Caco-2 (cell line): Measurements from ENCODE around the gene SIN3B. TPM values are rescaled to one million over a fixed set of nuclear protein-coding genes. Genes with fewer than 3 reads are reported as not detected.

Experiments used
- BruUV-seq: library from RNA; stranded (reverse); fragments of 400-500 nt; replicated peaks from 2 replicates; lab custom pipeline; 2021; lab: Mats Ljungman, UMichigan
- CTCF ChIA-PET: fragments of 300-600 bp; sonication (Branson Sonifier 250); formaldehyde crosslinking; loops from one replicate; lab custom pipeline; 2022; ENCODE audit warnings: antibody characterized with exemption; lab: Charles Lee
- POLR2A ChIA-PET: fragments of 300-600 bp; sonication (Branson Sonifier 250); formaldehyde crosslinking; loops from one replicate; lab custom pipeline; 2022; ENCODE audit warnings: antibody characterized with exemption; lab: Charles Lee
- DNase-seq, 2 experiments: peaks; one replicate each; pipeline versions ENCODE4 v3.0.0 to v3.0.0-alpha.2; 2020 to 2022
- H3K27me3 ChIP-seq: replicated peaks from 2 replicates; pipeline ENCODE4 v1.6.0; 2011; ENCODE audit warnings: low read length; ENCODE audit not compliant: control insufficient read depth, insufficient read depth
- H3K36me3 ChIP-seq: 2 replicates; pipeline ENCODE4 v1.5.1; 2011; ENCODE audit warnings: low read length; ENCODE audit not compliant: control insufficient read depth, insufficient read depth
- H3K4me1 ChIP-seq: fragments of 250-450 bp; sonication (Bioruptor Pico); 2 replicates; pipeline ENCODE4 v1.5.1; 2020; ENCODE audit warnings: mild to moderate bottlenecking
- H3K4me3 ChIP-seq: 2 replicates; pipeline ENCODE4 v1.5.1; 2011; ENCODE audit warnings: low read depth, mild to moderate bottlenecking, control low read depth, low read length
- H3K9me3 ChIP-seq: fragments of 250-450 bp; sonication (Bioruptor Pico); 2 replicates; pipeline ENCODE4 v1.5.1; 2020; ENCODE audit warnings: mild to moderate bottlenecking, moderate library complexity
- H3K27ac Mint-ChIP-seq: one replicate; pipeline ENCODE4 v1.8.0; 2022; ENCODE audit warnings: mixed read lengths; ENCODE audit not compliant: unreplicated experiment
- H3K27me3 Mint-ChIP-seq: one replicate; pipeline ENCODE4 v1.8.0; 2022; ENCODE audit warnings: mixed read lengths; ENCODE audit not compliant: insufficient read depth, unreplicated experiment
- H3K36me3 Mint-ChIP-seq: one replicate; pipeline ENCODE4 v1.8.0; 2022; ENCODE audit warnings: mild to moderate bottlenecking, mixed read lengths; ENCODE audit not compliant: insufficient read depth, unreplicated experiment
- H3K4me1 Mint-ChIP-seq: one replicate; pipeline ENCODE4 v1.8.0; 2022; ENCODE audit warnings: low read depth, mixed read lengths; ENCODE audit not compliant: unreplicated experiment
- H3K4me3 Mint-ChIP-seq: one replicate; pipeline ENCODE4 v1.8.0; 2022; ENCODE audit warnings: mild to moderate bottlenecking, moderate library complexity, mixed read lengths; ENCODE audit not compliant: unreplicated experiment
- H3K9me3 Mint-ChIP-seq: one replicate; pipeline ENCODE4 v1.8.0; 2022; ENCODE audit warnings: mixed read lengths; ENCODE audit not compliant: unreplicated experiment
- CTCF ChIP-seq, 2 experiments: fragments of 200-600 bp in 1 of 2; IDR thresholded peaks; 1 replicate in 1 of 2; 2 replicates in 1 of 2; pipeline versions ENCODE4 v1.5.1 to v1.8.0; 2011 to 2022; ENCODE audit warnings: antibody characterized with exemption in 1 of 2, control low read depth in 1 of 2, inconsistent platforms in 1 of 2, low read depth in 1 of 2, low read length in 1 of 2, mild to moderate bottlenecking in 1 of 2, moderate library complexity in 1 of 2; ENCODE audit not compliant: insufficient read depth in 1 of 2, severe bottlenecking in 1 of 2, unreplicated experiment in 1 of 2
- intact Hi-C: fragments of 100-400 bp; cut with micrococcal nuclease; formaldehyde crosslinking; loops from one replicate; pipeline ENCODE4 v1.10.0; 2022; ENCODE audit not compliant: unreplicated experiment
- total RNA-seq: library from RNA; stranded (reverse); gene quantifications from 2 replicates; pipeline ENCODE4 v1.2.3, GENCODE V29; 2022

The SIN3B gene
- total RNA-seq, 1 experiment from 2014 or later: 56.9 TPM

GRCh38 chr19:16856091-16856490, 26.9 kb downstream of the SIN3B start:
- no peaks in the 10 kb centered on the region for H3K4me1 Mint-ChIP-seq

DNA sequence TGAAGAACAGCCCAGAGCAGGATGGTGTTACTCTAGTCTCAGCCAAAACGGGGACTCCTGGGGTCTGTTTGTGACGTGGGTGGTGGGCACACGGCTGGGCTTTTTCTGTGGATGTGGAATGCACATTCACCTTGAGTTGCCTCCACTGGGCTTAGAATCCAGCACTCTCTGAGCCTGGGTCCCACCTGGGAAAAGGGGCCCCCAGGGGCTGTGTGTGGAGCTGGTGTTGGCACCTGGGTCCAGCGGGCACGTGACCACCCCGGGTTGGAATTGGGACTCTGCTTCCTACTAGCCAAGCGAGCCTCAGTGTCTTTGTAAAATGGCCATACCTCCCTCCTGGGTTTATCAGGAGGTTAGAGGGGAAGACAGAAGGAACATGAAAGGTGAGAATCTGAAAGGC, 30.4 kb downstream of the SIN3B start:
- peaks cover 40% of the 10 kb centered on the region for H3K36me3 Mint-ChIP-seq
- H3K4me3 ChIP-seq: no peak overlapping the region
- no peak overlapping the region for H3K27ac Mint-ChIP-seq
- H3K9me3 ChIP-seq: no peaks in the 10 kb centered on the region
- H3K27me3 Mint-ChIP-seq: no peaks in the 10 kb centered on the region
- H3K4me1 ChIP-seq: no peaks in the 10 kb centered on the region
- no peak overlapping the region for H3K4me3 Mint-ChIP-seq
- DNase-seq: no peak
- 0 out of 2 replicates have a peak, but pooled peaks cover 1% of the 10 kb centered on the region for H3K36me3 ChIP-seq
- intact Hi-C loops: no loop called here
- no peak for TF ChIP-seq CTCF (IDR thresholded peaks at IDR 0.05; ENCODE audit: insufficient read depth in 1 of 2, low read depth in 1 of 2, low read length in 1 of 2, severe bottlenecking in 1 of 2, unreplicated experiment in 1 of 2)
- H3K9me3 Mint-ChIP-seq: no peaks in the 10 kb centered on the region
- POLR2A ChIA-PET: no interaction called here
- H3K27me3 ChIP-seq: no peaks in the 10 kb centered on the region
- no peaks in the 10 kb centered on the region for H3K4me1 Mint-ChIP-seq
- CTCF ChIA-PET: no interaction called here
- no TSS peak for BruUV-seq

More at GRCh38 chr19:16856091-16856490, 26.9 kb downstream of the SIN3B start:
- no peak overlapping the region for H3K27ac Mint-ChIP-seq
- H3K9me3 ChIP-seq: no peaks in the 10 kb centered on the region
- intact Hi-C loops: no loop called here
- no peaks in the 10 kb centered on the region for H3K9me3 Mint-ChIP-seq
- TF ChIP-seq CTCF (IDR thresholded peaks at IDR 0.05; ENCODE audit: insufficient read depth in 1 of 2, low read depth in 1 of 2, low read length in 1 of 2, severe bottlenecking in 1 of 2, unreplicated experiment in 1 of 2): no peak
- peaks cover 58% of the 10 kb centered on the region for H3K36me3 Mint-ChIP-seq
- DNase-seq: no peak
- POLR2A ChIA-PET: no interaction called here
- no peak overlapping the region for H3K4me3 ChIP-seq
- H3K27me3 Mint-ChIP-seq: no peaks in the 10 kb centered on the region
- no peaks in the 10 kb centered on the region for H3K27me3 ChIP-seq
- no peaks in the 10 kb centered on the region for H3K4me1 ChIP-seq
- CTCF ChIA-PET: no interaction called here
- BruUV-seq: TSS peak; percentile 22
- no peak overlapping the region for H3K4me3 Mint-ChIP-seq
- peaks cover 3% of the 10 kb centered on the region; the same call in 1 of the 2 replicates for H3K36me3 ChIP-seq

DNA sequence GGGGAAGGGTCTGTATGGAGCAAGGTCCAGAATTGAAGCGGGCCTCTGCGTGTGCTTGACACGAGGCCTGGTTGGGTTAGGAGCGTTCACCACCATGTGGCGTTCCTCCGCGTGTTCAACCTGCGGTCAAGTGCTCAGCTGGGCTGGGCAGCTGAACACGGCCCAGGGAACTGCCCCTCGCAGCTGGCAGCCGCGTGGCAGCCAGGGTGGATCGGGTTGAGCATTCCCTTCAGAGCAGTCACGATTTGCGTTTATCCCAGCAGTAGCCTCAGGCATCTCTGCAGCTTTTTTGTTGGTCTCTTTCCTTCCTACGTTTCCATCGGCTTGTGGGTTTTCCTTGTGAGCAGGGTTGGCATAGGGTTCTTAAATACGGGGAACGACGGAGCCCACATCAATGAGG, 30.9 kb downstream of the SIN3B start:
- POLR2A ChIA-PET: no interaction called here
- H3K36me3 ChIP-seq: 0 out of 2 replicates have a peak, but pooled peaks cover 1% of the 10 kb centered on the region
- Mint-ChIP-seq H3K4me3 (no peak overlapping the region), H3K27me3 (no peaks in the 10 kb centered on the region), H3K9me3 (no peaks in the 10 kb centered on the region), H3K4me1 (no peaks in the 10 kb centered on the region), H3K27ac (no peak overlapping the region), H3K36me3 (peaks cover 36% of the 10 kb centered on the region)
- no peak for TF ChIP-seq CTCF (IDR thresholded peaks at IDR 0.05; ENCODE audit: insufficient read depth in 1 of 2, low read depth in 1 of 2, low read length in 1 of 2, severe bottlenecking in 1 of 2, unreplicated experiment in 1 of 2)
- DNase-seq: no peak
- BruUV-seq: no TSS peak
- H3K4me3 ChIP-seq: no peak overlapping the region
- no peaks in the 10 kb centered on the region for H3K9me3 ChIP-seq
- no peaks in the 10 kb centered on the region for H3K4me1 ChIP-seq
- CTCF ChIA-PET: no interaction called here
- no peaks in the 10 kb centered on the region for H3K27me3 ChIP-seq
- intact Hi-C loops: no loop called here
